ENCODE data around the gene CD36. TPM values are rescaled to one million over a fixed set of nuclear protein-coding genes. Genes with fewer than 3 reads are reported as not detected.

CD36 gene
- total RNA-seq, 4 donors from 2014 or later, result 11.5 to 59.2 (median 31.5) TPM

- DNase-seq, result no peak
- Histone ChIP-seq H3K9me3 (no peaks in the 10 kb centered on the region), H3K27me3 (no peaks in the 10 kb centered on the region), H3K27ac (no peak overlapping the region), H3K36me3 (no peaks in the 10 kb centered on the region), H3K4me1 (no peaks in the 10 kb centered on the region), H3K4me3 (no peak overlapping the region)
- TF ChIP-seq EP300 (IDR thresholded peaks at IDR 0.05; ENCODE audit: low read depth), result no peak
- TF ChIP-seq CTCF (IDR thresholded peaks at IDR 0.05), result no peak
- no peak for TF ChIP-seq POLR2AphosphoS5 (IDR thresholded peaks at IDR 0.05)
- no peak for TF ChIP-seq POLR2A (IDR thresholded peaks at IDR 0.05)
- intact Hi-C loops (cut with DNase I; ENCODE audit: low total_unique reads), result no loop called here
- in situ Hi-C loops (cut with MboI; ENCODE audit: low pct_ligation_motif_present in 1 of 4, low pct_unique_long_range_greater_than_20kb in 1 of 4, low sequenced_read_pairs in 3 of 4), result loop anchor here in 1 of 4 donors (25.0 kb wide), 1 partner anchor 589 kb away; no protein-coding TSS in a partner anchor
- 91% methylated on average over 5 of the region's 5 CpGs for WGBS, 2 donors (ENCODE audit: low coverage in 1 of 2)
Measured at GRCh38 chr7:80651471-80651870, 13.0 kb downstream of the CD36 start.

- TF ChIP-seq CTCF (IDR thresholded peaks at IDR 0.05) (no peak), POLR2AphosphoS5 (IDR thresholded peaks at IDR 0.05) (no peak)
- no peak overlapping the region for H3K27ac ChIP-seq
- 89 to 93% methylated on average over 1 of the region's 1 CpG for WGBS, 2 donors (ENCODE audit: low coverage in 1 of 2)
- no peaks in the 10 kb centered on the region for H3K36me3 ChIP-seq
- DNase-seq, result no peak
- in situ Hi-C loops (cut with MboI; ENCODE audit: low pct_ligation_motif_present in 1 of 4, low pct_unique_long_range_greater_than_20kb in 1 of 4, low sequenced_read_pairs in 3 of 4) (loop anchor here in 1 of 4 donors (25.0 kb wide), 1 partner anchor 591 kb away; no protein-coding TSS in a partner anchor), intact Hi-C loops (cut with DNase I; ENCODE audit: low total_unique reads) (no loop called here)
- no peaks in the 10 kb centered on the region for H3K9me3 ChIP-seq
- no peaks in the 10 kb centered on the region for H3K4me1 ChIP-seq
- no peak overlapping the region for H3K4me3 ChIP-seq
- H3K27me3 ChIP-seq, result no peaks in the 10 kb centered on the region
Measured at GRCh38 chr7:80653244-80653643, 14.8 kb downstream of the CD36 start.

- intact Hi-C loops (cut with DNase I; ENCODE audit: low total_unique reads), result loop anchor here (5.0 kb wide), 1 partner anchor 228 kb away; no protein-coding TSS in a partner anchor
- H3K9me3 ChIP-seq, result no peaks in the 10 kb centered on the region
- H3K4me3 ChIP-seq, result no peak overlapping the region
- no peaks in the 10 kb centered on the region for H3K36me3 ChIP-seq
- TF ChIP-seq POLR2AphosphoS5 (IDR thresholded peaks at IDR 0.05), result no peak
- WGBS, 2 donors (ENCODE audit: low coverage in 1 of 2), result 69 to 83% methylated on average over 2 of the region's 2 CpGs
- H3K27me3 ChIP-seq, result no peaks in the 10 kb centered on the region
- DNase-seq, result no peak
- H3K27ac ChIP-seq, result no peak overlapping the region
- H3K4me1 ChIP-seq, result no peaks in the 10 kb centered on the region
- in situ Hi-C loops (cut with MboI; ENCODE audit: low pct_ligation_motif_present in 1 of 4, low pct_unique_long_range_greater_than_20kb in 1 of 4, low sequenced_read_pairs in 3 of 4), result loop anchor here in 1 of 4 donors (25.0 kb wide), 1 partner anchor 593 kb away; no protein-coding TSS in a partner anchor
Measured at GRCh38 chr7:80654887-80655340, 16.5 kb downstream of the CD36 start.

GRCh38 chr7:80656029-80656428 is 17.6 kb downstream of the CD36 start:
- Histone ChIP-seq H3K36me3 (no peaks in the 10 kb centered on the region), H3K27ac (no peak overlapping the region), H3K4me1 (no peaks in the 10 kb centered on the region), H3K9me3 (no peaks in the 10 kb centered on the region), H3K27me3 (no peaks in the 10 kb centered on the region), H3K4me3 (no peak overlapping the region)
- intact Hi-C loops (cut with DNase I; ENCODE audit: low total_unique reads) (loop anchor here (5.0 kb wide), 1 partner anchor 229 kb away; no protein-coding TSS in a partner anchor), in situ Hi-C loops (cut with MboI; ENCODE audit: low pct_ligation_motif_present in 1 of 4, low pct_unique_long_range_greater_than_20kb in 1 of 4, low sequenced_read_pairs in 3 of 4) (loop anchor here in 1 of 4 donors (25.0 kb wide), 1 partner anchor 594 kb away; no protein-coding TSS in a partner anchor)
- no peak for DNase-seq
- 88 to 95% methylated on average over 3 to 4 of the region's 4 CpGs for WGBS, 2 donors (ENCODE audit: low coverage in 1 of 2)
- no peak for TF ChIP-seq EP300 (IDR thresholded peaks at IDR 0.05; ENCODE audit: low read depth)
- no peak for TF ChIP-seq POLR2AphosphoS5 (IDR thresholded peaks at IDR 0.05)
- TF ChIP-seq CTCF (IDR thresholded peaks at IDR 0.05), result no peak
- no peak for TF ChIP-seq POLR2A (IDR thresholded peaks at IDR 0.05)

All from transverse colon (tissue), 4 donors.